ENCODE results near the gene CACNA1C.

CACNA1C gene

GRCh38 chr12:2173971-2174370, 121.2 kb downstream of the CACNA1C start:
- no peak for DNase-seq

DNA sequence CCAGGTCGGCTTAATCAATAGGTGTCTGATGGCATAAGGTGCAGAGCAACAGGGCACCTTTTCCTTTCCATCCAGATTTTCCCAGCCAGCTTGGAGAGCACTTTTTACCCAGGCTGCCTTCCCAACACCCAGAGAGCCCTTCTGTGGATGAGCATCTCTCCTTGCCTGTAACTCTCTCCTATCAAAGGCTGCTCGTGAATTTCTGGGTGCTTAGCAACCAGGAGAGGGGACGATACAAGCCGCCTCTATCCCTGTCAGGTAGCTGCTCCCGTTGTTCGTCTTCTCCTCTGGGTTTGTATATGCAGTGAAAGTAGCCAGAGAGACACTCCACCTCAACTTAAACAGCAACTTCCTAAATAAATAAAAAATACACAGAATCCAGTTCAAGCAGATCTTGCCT, 124.2 kb downstream of the CACNA1C start:
- no peak for DNase-seq

DNA sequence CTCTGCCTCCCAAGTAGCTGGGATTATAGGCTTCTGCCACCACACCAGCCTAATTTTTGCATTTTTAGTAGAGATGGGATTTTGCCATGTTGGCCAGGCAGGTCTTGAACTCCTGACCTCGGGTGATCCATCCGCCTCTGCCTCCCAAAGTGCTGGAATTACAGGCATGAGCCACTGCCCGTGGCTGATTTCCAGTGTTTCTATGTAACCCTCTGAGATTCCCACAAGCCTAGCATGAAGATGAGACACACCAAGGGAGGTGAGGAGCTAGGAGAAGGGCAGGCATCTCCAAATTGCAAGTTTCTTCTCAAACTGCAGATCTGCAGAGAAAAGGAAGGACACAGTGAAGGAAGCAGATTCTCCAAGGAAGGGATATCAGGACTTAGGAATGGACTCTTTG, 125.0 kb downstream of the CACNA1C start:
- no peak for DNase-seq

GRCh38 chr12:2179058-2179457, 126.3 kb downstream of the CACNA1C start:
- no peak for DNase-seq

DNA sequence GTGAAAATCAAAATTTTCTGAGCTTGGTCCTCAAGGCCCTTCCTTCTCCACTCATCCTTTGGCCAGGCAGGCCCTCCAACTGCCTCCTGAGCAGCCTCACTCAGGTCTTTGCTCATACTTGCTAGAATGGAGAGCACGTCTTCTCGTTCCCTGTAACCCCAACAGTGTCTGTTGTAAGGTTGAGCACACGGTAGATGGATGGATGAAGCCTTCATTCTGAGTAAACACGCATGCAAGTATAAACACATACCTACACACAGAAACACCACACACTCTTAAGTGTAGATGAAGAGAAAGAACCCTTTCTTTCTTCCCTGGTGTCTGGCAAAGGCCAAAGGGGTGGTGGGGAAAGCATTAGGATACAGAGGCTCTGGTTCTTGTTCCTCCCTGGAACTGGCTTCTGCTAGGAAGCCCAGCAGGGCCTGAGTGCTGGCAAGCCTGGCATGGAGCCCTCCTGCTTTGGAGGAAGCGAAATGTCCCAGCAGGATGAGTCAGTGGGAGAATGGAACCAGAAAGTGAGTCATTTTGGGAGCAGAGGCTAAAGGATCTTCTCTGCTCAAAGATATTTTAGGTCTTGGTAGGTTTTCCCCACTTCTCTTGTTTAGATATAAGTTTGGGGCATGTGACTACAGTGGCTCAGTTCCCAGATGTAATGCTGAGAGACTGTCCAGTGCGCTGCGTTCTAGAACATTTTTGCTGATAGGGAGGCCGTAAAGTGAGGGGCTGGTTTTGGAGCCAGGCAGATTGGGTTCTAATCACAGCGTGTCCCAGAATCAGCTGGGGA, 127.4 kb downstream of the CACNA1C start:
- DNase-seq = no peak

DNA sequence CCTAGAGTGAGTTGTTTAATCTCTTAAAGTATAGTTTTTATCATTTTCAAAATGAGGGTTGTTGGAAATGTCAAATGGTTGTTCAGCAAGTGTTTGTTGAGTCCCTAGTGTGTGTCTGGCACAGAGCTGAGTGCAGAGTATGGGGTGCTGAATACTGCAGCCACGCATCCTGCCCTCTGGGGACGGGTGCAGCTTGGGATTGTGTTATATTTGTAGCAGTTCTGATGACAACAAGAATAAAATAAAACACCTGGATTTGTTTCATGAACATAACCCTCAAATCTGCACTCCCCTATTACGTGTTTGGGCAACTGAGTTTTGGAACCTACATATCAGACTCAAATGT, 127.9 kb downstream of the CACNA1C start:
- DNase-seq = no peak

DNA sequence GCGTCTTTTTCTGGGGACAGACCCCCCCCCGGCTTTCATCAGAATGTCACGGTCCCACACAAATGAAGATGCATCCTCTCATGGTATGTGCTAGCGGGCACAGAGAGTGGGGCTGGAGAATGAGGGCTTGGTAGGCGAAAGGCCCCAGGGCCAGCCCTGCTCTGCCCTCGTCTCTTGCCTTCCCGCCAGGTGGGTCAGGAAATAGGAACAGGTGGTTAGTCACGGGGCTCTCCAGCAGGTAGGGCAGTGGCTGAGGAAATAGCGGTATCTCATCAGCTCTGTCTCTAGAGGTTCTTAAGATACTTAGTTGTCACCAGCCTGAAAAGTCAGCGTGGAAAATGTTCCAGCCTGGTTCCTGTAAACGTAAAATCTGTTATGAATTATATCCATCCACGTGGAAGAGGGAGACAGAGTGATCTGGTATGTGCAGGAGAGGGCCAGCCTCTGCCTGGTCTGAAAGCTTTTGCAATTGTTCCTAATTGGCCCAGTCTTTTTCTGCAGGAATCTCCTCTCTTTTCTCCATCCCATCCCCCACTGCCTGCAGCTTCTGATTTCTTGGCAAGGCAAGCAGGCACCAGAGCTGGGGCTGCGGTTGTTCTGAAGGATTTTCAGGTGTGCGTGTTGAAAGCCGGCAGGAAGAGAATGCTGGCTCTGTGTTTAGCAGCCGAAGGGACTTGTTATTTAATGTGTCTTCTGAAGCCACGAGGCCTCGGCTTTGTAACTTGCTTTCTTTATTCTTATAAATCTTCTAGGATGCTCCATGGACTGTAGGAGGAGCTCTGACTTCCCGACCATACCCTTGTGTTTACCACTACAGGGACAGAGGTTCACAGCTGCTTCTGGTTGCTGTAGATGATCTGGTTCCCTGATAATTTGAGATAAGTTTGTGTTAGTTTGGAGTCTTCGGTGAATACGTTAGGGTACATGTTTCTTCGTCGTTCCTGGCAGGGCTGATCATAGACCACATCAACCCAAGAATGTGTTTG, 131.1 kb downstream of the CACNA1C start:
- DNase-seq = no peak

- no peak for DNase-seq
These were observed 133.1 kb downstream of the CACNA1C start for GRCh38 chr12:2185751-2186341.

DNA sequence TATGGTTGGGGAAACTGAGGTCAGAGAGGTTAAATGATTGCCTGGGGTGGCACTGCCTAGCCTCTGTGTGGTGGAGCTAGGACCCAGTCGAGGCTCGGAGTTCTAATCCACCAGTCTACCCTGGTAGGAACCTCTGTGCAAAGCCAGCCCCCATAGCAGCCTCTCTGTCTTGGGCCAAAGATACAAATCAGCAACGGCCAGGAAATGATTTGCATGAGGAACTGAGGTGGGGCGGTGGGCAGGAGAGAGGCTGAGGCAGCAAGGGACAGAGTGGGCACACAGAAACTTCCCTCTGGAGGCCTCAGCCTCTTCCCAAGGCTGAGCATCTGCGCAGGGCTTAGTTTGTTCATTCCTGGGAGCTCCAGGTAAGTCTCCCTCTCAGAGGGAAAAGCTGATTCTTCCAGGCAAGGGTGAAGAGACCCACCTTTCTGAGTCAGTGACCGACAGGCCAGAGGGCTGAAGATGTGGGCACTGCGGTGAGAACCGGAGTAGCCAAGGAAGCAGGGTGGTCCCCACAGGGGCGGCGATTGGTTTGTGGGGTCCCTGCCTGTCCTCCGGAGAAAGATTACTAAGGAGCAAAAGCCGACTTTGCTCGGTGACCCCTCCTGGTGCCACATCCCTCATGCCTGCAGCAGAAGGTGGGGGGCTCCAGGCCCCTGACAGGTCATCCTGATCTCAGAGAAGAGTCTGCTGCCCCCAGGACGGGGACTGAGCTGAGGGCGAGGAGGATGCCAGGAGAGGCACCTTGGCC, 134.6 kb downstream of the CACNA1C start:
- no peak for DNase-seq

DNA sequence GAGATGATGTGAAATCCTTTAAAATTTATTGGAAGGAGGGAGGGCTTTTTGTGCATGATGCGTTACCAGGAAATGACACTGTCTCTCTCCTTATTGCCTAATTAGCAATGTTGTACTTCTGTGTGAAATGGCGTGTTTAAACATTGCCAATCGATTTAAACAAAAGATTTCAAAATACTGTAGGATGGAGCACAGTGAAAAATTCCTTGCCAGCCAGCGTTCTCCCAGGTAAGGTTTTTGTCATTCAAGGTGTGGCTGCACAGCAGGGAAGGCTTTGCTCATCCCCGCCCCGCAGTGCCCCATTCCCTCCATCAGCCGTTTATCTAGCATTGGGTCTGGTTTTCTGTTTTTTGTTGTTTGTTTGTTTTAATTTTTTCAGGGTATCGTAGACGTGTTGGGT, 137.3 kb downstream of the CACNA1C start:
- no peak for DNase-seq

- DNase-seq = no peak
These were observed 138.2 kb downstream of the CACNA1C start for GRCh38 chr12:2190896-2191533.

DNA sequence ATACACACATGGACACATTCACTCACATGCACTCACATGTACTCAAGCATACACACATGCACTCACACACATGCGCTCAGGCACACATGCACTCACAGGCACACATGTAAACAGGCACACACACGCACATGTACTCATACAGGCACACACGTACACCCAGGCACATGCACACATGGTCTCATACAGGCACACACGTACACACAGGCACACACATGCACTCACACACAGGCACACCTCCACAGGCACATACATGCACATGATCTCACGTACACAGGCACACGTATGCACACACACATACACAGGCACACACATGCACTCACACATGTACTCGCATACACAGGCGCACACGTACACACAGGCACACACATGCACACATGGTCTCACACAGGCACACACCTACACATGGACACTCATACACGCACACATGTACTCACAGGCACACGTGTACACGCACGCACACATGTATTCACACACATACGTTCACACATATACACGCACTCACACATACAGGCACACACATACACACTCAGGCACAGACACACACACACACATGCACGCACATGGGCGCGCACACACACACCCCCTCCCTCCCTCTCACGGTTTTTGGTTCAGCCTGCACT, 138.9 kb downstream of the CACNA1C start:
- DNase-seq = no peak

GRCh38 chr12:2192231-2192630, 139.4 kb downstream of the CACNA1C start:
- DNase-seq = no peak

DNA sequence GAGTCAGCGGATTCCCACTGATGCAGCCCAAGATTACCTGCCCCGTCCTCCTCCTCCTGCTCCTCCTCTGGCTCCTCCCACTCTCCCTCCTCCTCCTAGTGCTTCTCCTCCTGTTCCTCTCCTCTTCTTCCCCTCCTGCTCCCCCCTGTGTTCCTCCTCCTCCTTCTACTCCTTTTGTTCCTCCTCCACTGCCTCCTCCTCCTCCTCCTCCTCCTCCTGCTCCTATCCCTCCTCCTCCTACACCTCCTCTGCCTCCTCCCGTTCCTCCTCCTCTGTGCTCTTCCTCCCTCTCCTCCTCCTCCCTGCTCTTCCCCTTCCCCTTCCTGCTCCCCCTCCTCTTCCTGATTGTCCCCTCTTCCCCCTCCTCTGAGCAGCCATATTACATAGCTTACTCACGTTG, 141.3 kb downstream of the CACNA1C start:
- no peak for DNase-seq

DNA sequence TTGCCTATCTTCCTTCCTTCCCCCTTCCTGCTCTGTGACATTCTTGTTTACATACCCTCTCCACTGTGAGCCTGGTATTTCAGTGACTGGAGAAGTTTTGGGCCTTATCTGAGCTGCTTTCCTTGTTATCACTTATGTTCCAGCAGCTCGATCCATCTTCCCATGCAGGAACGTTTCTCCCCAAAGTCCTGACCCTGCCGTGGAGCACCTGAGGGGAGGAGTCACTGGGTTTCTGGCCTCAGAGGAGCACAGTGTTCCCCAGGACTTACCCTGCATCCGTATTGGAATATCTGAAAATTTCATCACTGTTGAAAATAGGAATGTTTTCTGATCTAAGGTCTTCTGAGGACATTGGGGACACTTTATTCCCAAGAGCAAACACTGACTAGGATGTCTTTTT, 141.8 kb downstream of the CACNA1C start:
- DNase-seq = no peak

GRCh38 chr12:2195085-2195484, 142.3 kb downstream of the CACNA1C start:
- DNase-seq = no peak

DNA sequence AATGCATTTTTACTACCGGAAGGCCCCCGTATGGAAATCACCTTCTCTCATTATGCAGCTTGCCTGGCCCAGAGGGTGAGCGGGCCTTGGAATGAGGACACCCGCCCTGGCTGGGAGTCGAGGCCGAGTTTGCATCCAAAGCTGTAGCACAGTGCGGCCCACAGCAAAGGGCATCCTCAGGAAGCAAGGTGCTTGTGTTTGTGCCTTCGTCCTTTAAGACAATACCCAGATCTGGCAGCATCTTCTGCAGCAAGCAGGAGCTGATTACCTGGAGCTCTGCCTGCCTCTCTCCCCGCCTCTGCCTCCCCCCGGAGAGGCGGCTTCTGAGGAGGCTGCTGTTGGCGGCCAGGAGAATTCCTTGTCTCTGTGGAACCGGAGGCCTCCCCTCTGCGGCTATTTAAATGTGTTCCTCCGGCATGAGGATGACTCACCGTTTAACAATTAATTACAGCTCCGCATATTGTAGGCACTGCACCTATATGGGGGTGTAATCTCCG, 145.3 kb downstream of the CACNA1C start:
- no peak for DNase-seq

GRCh38 chr12:2198542-2198941, 145.8 kb downstream of the CACNA1C start:
- DNase-seq = no peak

DNA sequence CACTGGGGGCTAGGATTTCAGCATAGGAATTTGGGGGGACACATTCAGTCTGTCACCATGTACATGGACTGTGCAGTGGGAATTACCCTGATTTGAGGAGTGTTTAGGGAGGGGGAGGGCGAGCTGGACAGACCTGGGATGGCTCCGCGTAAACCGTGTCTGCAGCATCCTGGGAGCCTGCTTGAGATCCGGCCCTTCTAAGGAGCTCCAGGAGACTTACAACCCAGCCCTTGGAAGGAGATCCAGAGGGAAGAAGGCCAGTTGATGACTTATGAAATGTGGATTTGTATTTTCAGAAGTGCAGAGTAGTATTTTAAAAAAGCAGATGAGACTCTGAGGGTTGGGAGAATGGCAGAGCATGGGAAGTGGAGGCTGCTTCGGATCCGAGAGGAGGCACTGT, 153.2 kb downstream of the CACNA1C start:
- no peak for DNase-seq

DNA sequence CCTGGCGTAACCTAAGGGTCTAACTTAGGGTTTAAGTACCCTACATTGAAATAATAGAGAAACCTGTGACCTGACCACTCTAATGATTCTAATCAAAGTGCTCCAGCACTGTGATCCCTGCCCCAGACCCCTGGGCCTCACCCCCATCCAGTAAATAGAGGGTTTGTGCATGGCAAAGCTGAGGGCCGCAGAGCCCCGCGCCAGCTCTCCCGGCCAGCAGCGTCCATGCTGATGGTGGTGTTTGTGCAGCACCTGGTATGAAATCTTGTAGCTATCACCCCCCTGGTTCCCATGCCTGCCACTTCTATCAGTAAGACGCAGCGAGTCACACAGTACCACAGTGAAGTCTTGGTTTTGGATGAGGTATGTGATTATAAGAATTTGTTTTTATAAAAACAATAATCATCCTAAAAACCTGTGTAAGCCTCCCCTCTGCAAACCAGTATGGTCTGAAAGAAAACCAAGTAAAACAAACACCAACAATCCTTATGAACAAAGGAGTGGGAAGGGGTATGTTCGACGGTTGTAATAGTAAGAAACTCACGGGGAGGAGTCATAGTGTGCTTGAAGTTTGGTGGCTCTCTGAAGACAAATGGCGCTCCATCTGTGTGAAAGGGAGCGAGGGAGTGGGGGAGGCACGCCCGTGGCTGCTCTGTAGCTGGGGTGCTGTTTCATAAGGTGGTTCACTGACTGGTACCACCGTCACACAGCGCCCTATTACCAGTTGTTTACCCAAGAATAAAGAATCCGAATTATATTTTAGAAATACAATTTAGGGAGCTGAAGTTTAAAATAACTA, 156.2 kb downstream of the CACNA1C start:
- DNase-seq = no peak

- DNase-seq = no peak
These were observed 158.3 kb downstream of the CACNA1C start for GRCh38 chr12:2211119-2211518.
